Smooth muscle cell (in vitro differentiated cells): ENCODE measurements around the gene ROPN1. TPM values are rescaled to one million over a fixed set of nuclear protein-coding genes. Genes with fewer than 3 reads are reported as not detected.

Source experiments
- DNase-seq: peaks from one replicate; lab custom pipeline; 2025; ENCODE audit not compliant: unreplicated experiment; lab: John Stamatoyannopoulos, UW
- H2AFZ ChIP-seq: fragments of 200-600 bp; sonication (generic); 2 replicates; pipeline ENCODE4 v1.6.0; 2016; ENCODE audit warnings: antibody characterized with exemption, low read depth, mild to moderate bottlenecking
- H3F3A ChIP-seq: fragments of 200-600 bp; sonication (generic); 2 replicates; pipeline ENCODE4 v1.6.0; 2017; ENCODE audit warnings: antibody characterized with exemption, low read depth
- H3K27ac ChIP-seq: fragments of 200-600 bp; sonication (generic); 2 replicates; pipeline ENCODE4 v1.5.1; 2016; ENCODE audit warnings: low read depth, mild to moderate bottlenecking
- H3K27me3 ChIP-seq: fragments of 200-600 bp; sonication (generic); 2 replicates; pipeline ENCODE4 v1.6.1; 2016; ENCODE audit warnings: low read depth, mild to moderate bottlenecking
- H3K36me3 ChIP-seq: fragments of 200-600 bp; sonication (generic); 2 replicates; pipeline ENCODE4 v1.5.1; 2016; ENCODE audit warnings: low read depth
- H3K4me1 ChIP-seq: fragments of 200-600 bp; sonication (generic); 2 replicates; pipeline ENCODE4 v1.5.1; 2016; ENCODE audit warnings: low read depth
- H3K4me2 ChIP-seq: fragments of 200-600 bp; sonication (generic); 2 replicates; pipeline ENCODE4 v1.6.0; 2016; ENCODE audit warnings: mild to moderate bottlenecking
- H3K4me3 ChIP-seq: fragments of 200-600 bp; sonication (generic); 2 replicates; pipeline ENCODE4 v1.5.1; 2016; ENCODE audit warnings: mild to moderate bottlenecking
- H3K79me2 ChIP-seq: fragments of 200-600 bp; sonication (generic); 2 replicates; pipeline ENCODE4 v1.6.0; 2016; ENCODE audit warnings: low read depth, mild to moderate bottlenecking
- H3K9ac ChIP-seq: fragments of 200-600 bp; sonication (generic); 2 replicates; pipeline ENCODE4 v1.6.0; 2016; ENCODE audit warnings: low read depth
- H3K9me3 ChIP-seq: fragments of 200-600 bp; sonication (generic); replicated peaks from 2 replicates; pipeline ENCODE4 v1.5.1; 2016; ENCODE audit warnings: low read depth
- H4K20me1 ChIP-seq: fragments of 200-600 bp; sonication (generic); 2 replicates; pipeline ENCODE4 v1.6.0; 2016; ENCODE audit warnings: low read depth
- WGBS: methylation state at CpG from one replicate; pipeline ENCODE4 v1.1.7; 2016; ENCODE audit warnings: low lambda C conversion rate; 5-methylcytosine and 5-hydroxymethylcytosine counted together
- polyA plus RNA-seq: library from polyadenylated mRNA; unstranded; fragments of >200 nt; fragmentation: Nextera tagmentation; extraction: Ambion mirVana; gene quantifications from 2 replicates; pipeline ENCODE4 v1.2.1, GENCODE V29; 2016
- total RNA-seq: library from RNA; depleted of rRNA; stranded (reverse); fragments of >200 nt; gene quantifications from 2 replicates; pipeline ENCODE4 v1.2.3, GENCODE V29; 2014
- TF ChIP-seq, protein P1 (sequence below): fragments of 200-600 bp; sonication (generic); IDR thresholded peaks from 2 replicates; pipeline ENCODE4 v1.5.1; 2017; ENCODE audit warnings: borderline replicate concordance, mild to moderate bottlenecking, antibody characterized with exemption; ENCODE audit not compliant: insufficient read depth, poor library complexity, severe bottlenecking

ROPN1 gene
- total and polyA plus RNA-seq, 2 experiments from 2014 or later = not detected

DNA sequence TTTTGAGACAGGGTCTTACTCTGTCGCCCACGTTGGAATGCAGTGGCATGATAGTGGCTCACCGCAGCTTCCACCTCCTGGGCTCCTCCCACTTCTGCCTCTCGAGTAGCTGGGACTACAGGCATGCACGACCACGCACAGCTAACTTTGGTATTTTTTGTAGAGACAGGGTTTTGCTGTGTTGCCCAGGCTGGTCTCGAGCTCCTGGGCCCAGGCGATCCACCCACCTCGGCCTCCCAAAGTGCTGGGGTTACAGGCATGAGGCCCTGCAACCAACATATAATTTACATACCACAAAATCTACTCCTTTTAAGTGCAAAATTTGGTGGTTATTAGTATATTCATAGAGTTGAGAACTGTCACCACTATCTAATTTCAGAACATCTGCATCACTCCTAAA lies 62.6 kb downstream of the ROPN1 start:
- Histone ChIP-seq H3K4me3 (no peak overlapping the region), H3K79me2 (no peaks in the 10 kb centered on the region), H4K20me1 (no peaks in the 10 kb centered on the region), H3K9ac (no peak overlapping the region), H3K4me2 (no peak overlapping the region), H3K36me3 (peaks cover 33% of the 10 kb centered on the region), H3K4me1 (no peaks in the 10 kb centered on the region), H3K27ac (no peak overlapping the region), H3F3A (no peaks in the 10 kb centered on the region), H3K9me3 (no peaks in the 10 kb centered on the region), H3K27me3 (no peaks in the 10 kb centered on the region), H2AFZ (no peak overlapping the region)
- TF ChIP-seq, protein P1, sequence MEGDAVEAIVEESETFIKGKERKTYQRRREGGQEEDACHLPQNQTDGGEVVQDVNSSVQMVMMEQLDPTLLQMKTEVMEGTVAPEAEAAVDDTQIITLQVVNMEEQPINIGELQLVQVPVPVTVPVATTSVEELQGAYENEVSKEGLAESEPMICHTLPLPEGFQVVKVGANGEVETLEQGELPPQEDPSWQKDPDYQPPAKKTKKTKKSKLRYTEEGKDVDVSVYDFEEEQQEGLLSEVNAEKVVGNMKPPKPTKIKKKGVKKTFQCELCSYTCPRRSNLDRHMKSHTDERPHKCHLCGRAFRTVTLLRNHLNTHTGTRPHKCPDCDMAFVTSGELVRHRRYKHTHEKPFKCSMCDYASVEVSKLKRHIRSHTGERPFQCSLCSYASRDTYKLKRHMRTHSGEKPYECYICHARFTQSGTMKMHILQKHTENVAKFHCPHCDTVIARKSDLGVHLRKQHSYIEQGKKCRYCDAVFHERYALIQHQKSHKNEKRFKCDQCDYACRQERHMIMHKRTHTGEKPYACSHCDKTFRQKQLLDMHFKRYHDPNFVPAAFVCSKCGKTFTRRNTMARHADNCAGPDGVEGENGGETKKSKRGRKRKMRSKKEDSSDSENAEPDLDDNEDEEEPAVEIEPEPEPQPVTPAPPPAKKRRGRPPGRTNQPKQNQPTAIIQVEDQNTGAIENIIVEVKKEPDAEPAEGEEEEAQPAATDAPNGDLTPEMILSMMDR = no peak
- no peak for DNase-seq
- 87% methylated on average over 9 of the region's 9 CpGs for WGBS

GRCh38 chr3:123926396-123926795 lies 65.5 kb downstream of the ROPN1 start:
- Histone ChIP-seq H3K9ac (no peak overlapping the region), H3F3A (no peaks in the 10 kb centered on the region), H3K36me3 (peaks cover 46% of the 10 kb centered on the region), H3K4me3 (no peak overlapping the region), H3K27ac (no peak overlapping the region), H3K4me1 (no peaks in the 10 kb centered on the region), H3K79me2 (no peaks in the 10 kb centered on the region), H2AFZ (no peak overlapping the region), H3K4me2 (no peak overlapping the region), H3K9me3 (peaks cover 10% of the 10 kb centered on the region), H3K27me3 (no peaks in the 10 kb centered on the region), H4K20me1 (no peaks in the 10 kb centered on the region)
- TF ChIP-seq, protein P1 = no peak
- DNase-seq = no peak

- Histone ChIP-seq H3K27ac (no peak overlapping the region), H3K79me2 (no peaks in the 10 kb centered on the region), H3K36me3 (peaks cover 42% of the 10 kb centered on the region), H3K4me1 (no peaks in the 10 kb centered on the region), H3F3A (no peaks in the 10 kb centered on the region), H3K4me2 (no peak overlapping the region), H3K4me3 (no peak overlapping the region), H4K20me1 (no peaks in the 10 kb centered on the region), H3K27me3 (no peaks in the 10 kb centered on the region), H3K9me3 (peaks cover 24% of the 10 kb centered on the region), H3K9ac (no peak overlapping the region), H2AFZ (no peak overlapping the region)
- TF ChIP-seq, protein P1 = no peak
- no peak for DNase-seq
Observed at GRCh38 chr3:123920868-123921267, 71.1 kb downstream of the ROPN1 start.

GRCh38 chr3:123920383-123920782 lies 71.5 kb downstream of the ROPN1 start:
- Histone ChIP-seq H3K27ac (no peak overlapping the region), H3F3A (no peaks in the 10 kb centered on the region), H2AFZ (no peak overlapping the region), H3K9ac (no peak overlapping the region), H3K4me1 (no peaks in the 10 kb centered on the region), H3K27me3 (no peaks in the 10 kb centered on the region), H4K20me1 (no peaks in the 10 kb centered on the region), H3K36me3 (peaks cover 38% of the 10 kb centered on the region), H3K9me3 (peaks cover 24% of the 10 kb centered on the region), H3K4me2 (no peak overlapping the region), H3K4me3 (no peak overlapping the region), H3K79me2 (no peaks in the 10 kb centered on the region)
- no peak for DNase-seq
- 96% methylated on average over 1 of the region's 1 CpG for WGBS
- TF ChIP-seq, protein P1 = no peak
